GM12878 (cell line): Measurements from ENCODE around the gene SCARB2. TPM values are rescaled to one million over a fixed set of nuclear protein-coding genes. Genes with fewer than 3 reads are reported as not detected.

Experiments used
- CHD1 ChIP-seq: IDR thresholded peaks from 2 replicates; pipeline ENCODE4 v1.6.1; 2012; ENCODE audit warnings: low read depth, low read length, improper control_type of control experiment
- EP300 ChIP-seq, 2 experiments: fragments of 150-350 bp in 1 of 2; IDR thresholded peaks; 2 replicates each; pipeline ENCODE4 v1.6.1; 2011 to 2012; ENCODE audit warnings: low read depth in 2 of 2, low read length in 2 of 2, borderline replicate concordance in 1 of 2, improper control_type of control experiment in 1 of 2, inconsistent platforms in 1 of 2; ENCODE audit not compliant: control insufficient read depth in 1 of 2
- FOS ChIP-seq: IDR thresholded peaks from 3 replicates; pipeline ENCODE4 v1.6.1; 2011; ENCODE audit warnings: borderline replicate concordance; ENCODE audit not compliant: insufficient read length; ENCODE audit errors: extremely low read depth
- KLF5 ChIP-seq: fragments of 450-650 bp; IDR thresholded peaks from 2 replicates; pipeline ENCODE4 v1.6.1; 2014; ENCODE audit warnings: mild to moderate bottlenecking; ENCODE audit not compliant: partially characterized antibody
- MEF2A ChIP-seq: IDR thresholded peaks from 2 replicates; pipeline ENCODE4 v1.6.1; 2011; ENCODE audit warnings: low read depth, mild to moderate bottlenecking, low read length, moderate library complexity; ENCODE audit not compliant: insufficient read depth
- RELB ChIP-seq: fragments of 450-650 bp; IDR thresholded peaks from 2 replicates; pipeline ENCODE4 v1.6.1; 2017; ENCODE audit warnings: low read depth, mild to moderate bottlenecking, moderate library complexity
- SKIL ChIP-seq: fragments of 450-650 bp; IDR thresholded peaks from 2 replicates; pipeline ENCODE4 v1.6.1; 2017; ENCODE audit warnings: mild to moderate bottlenecking, low read depth, inconsistent platforms; ENCODE audit not compliant: poor library complexity, severe bottlenecking
- SREBF2 ChIP-seq: IDR thresholded peaks from 2 replicates; pipeline ENCODE4 v1.6.1; 2012; ENCODE audit warnings: mild to moderate bottlenecking, low read length
- STAT3 ChIP-seq: IDR thresholded peaks from 2 replicates; pipeline ENCODE4 v1.6.1; 2011; ENCODE audit warnings: low read depth, low read length, improper control_type of control experiment
- TAF1 ChIP-seq: IDR thresholded peaks from 2 replicates; pipeline ENCODE4 v1.6.1; 2011; ENCODE audit warnings: mild to moderate bottlenecking, low read depth, low read length, borderline replicate concordance
- YY1 ChIP-seq: IDR thresholded peaks from 2 replicates; pipeline ENCODE4 v1.6.1; 2011; ENCODE audit warnings: low read depth, mild to moderate bottlenecking, low read length
- ZBTB4 ChIP-seq: fragments of 450-650 bp; formaldehyde crosslinking; IDR thresholded peaks from 2 replicates; pipeline ENCODE4 v1.4.0; 2022; ENCODE audit warnings: mild to moderate bottlenecking, moderate library complexity
- ZNF274 ChIP-seq: IDR thresholded peaks from one replicate; pipeline ENCODE4 v1.8.0; 2011; ENCODE audit not compliant: insufficient read length, insufficient read depth
- polyA plus RNA-seq, 11 experiments: library from polyadenylated mRNA; depleted of rRNA in 4 of 11; unstranded in 6 of 11; stranded (reverse) in 5 of 11; fragments of >200 nt; fragmentation: Nextera tagmentation in 4 of 11; fragmentation: Illumina TruSeq in 1 of 11; extraction: Ambion mirVana in 4 of 11; extraction: Trizol in 1 of 11; gene quantifications; 1 replicate in 1 of 11; 2 replicates in 10 of 11; pipeline versions ENCODE4 v1.2.1 to v1.2.3, GENCODE V29; 2011 to 2016; ENCODE audit warnings: inconsistent platforms in 2 of 11, missing spikeins in 2 of 11, low read depth in 1 of 11
- total RNA-seq, 4 experiments: library from RNA; depleted of rRNA in 3 of 4; stranded (reverse); fragments of >200 nt in 3 of 4; fragmentation: Illumina TruSeq in 1 of 4; extraction: Trizol in 1 of 4; gene quantifications; 2 replicates each; pipeline versions ENCODE4 v1.2.1 to v1.2.3, GENCODE V29; 2013 to 2021
- TF ChIP-seq, protein P1 (sequence below): IDR thresholded peaks from 2 replicates; pipeline ENCODE4 v1.6.1; 2012; ENCODE audit warnings: low read depth, low read length, improper control_type of control experiment
- TF ChIP-seq, protein P2 (sequence below): fragments of 450-650 bp; formaldehyde crosslinking; IDR thresholded peaks from 2 replicates; pipeline ENCODE4 v1.5.0; 2022; ENCODE audit warnings: mild to moderate bottlenecking, missing genetic modification characterization
- TF ChIP-seq, protein P3 (sequence below): fragments of 450-650 bp; IDR thresholded peaks from 2 replicates; pipeline ENCODE4 v1.6.1; 2014; ENCODE audit warnings: mild to moderate bottlenecking

Gene SCARB2
- total and polyA plus RNA-seq, 10 of the 15 experiments (the other 5 are each of a cell fraction or from before 2014, with no cell fraction given), result 2.1 to 11.7 (median 9.5) TPM

GRCh38 chr4:76213415-76214176 lies at the start of gene SCARB2 (continued):
- no peak for TF ChIP-seq RELB
- no peak for TF ChIP-seq ZNF274
- no peak for TF ChIP-seq SREBF2
- no peak for TF ChIP-seq CHD1
- no peak for TF ChIP-seq FOS
- no peak for TF ChIP-seq STAT3
- TF ChIP-seq, protein P1, sequence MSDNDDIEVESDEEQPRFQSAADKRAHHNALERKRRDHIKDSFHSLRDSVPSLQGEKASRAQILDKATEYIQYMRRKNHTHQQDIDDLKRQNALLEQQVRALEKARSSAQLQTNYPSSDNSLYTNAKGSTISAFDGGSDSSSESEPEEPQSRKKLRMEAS, result no peak
- TF ChIP-seq EP300 (IDR thresholded peaks at IDR 0.05; ENCODE audit: borderline replicate concordance in 1 of 2, control insufficient read depth in 1 of 2, low read depth in 2 of 2, low read length in 2 of 2), result no peak
- no peak for TF ChIP-seq SKIL
- no peak for TF ChIP-seq ZBTB4
- TF ChIP-seq MEF2A, result no peak
- TF ChIP-seq, protein P2, sequence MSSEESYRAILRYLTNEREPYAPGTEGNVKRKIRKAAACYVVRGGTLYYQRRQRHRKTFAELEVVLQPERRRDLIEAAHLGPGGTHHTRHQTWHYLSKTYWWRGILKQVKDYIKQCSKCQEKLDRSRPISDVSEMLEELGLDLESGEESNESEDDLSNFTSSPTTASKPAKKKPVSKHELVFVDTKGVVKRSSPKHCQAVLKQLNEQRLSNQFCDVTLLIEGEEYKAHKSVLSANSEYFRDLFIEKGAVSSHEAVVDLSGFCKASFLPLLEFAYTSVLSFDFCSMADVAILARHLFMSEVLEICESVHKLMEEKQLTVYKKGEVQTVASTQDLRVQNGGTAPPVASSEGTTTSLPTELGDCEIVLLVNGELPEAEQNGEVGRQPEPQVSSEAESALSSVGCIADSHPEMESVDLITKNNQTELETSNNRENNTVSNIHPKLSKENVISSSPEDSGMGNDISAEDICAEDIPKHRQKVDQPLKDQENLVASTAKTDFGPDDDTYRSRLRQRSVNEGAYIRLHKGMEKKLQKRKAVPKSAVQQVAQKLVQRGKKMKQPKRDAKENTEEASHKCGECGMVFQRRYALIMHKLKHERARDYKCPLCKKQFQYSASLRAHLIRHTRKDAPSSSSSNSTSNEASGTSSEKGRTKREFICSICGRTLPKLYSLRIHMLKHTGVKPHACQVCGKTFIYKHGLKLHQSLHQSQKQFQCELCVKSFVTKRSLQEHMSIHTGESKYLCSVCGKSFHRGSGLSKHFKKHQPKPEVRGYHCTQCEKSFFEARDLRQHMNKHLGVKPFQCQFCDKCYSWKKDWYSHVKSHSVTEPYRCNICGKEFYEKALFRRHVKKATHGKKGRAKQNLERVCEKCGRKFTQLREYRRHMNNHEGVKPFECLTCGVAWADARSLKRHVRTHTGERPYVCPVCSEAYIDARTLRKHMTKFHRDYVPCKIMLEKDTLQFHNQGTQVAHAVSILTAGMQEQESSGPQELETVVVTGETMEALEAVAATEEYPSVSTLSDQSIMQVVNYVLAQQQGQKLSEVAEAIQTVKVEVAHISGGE (CRISPR knock-in tag), result no peak
- TF ChIP-seq, protein P3, sequence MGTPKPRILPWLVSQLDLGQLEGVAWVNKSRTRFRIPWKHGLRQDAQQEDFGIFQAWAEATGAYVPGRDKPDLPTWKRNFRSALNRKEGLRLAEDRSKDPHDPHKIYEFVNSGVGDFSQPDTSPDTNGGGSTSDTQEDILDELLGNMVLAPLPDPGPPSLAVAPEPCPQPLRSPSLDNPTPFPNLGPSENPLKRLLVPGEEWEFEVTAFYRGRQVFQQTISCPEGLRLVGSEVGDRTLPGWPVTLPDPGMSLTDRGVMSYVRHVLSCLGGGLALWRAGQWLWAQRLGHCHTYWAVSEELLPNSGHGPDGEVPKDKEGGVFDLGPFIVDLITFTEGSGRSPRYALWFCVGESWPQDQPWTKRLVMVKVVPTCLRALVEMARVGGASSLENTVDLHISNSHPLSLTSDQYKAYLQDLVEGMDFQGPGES, result no peak
- no peak for TF ChIP-seq YY1
- peak; percentile 43; the same call in 1 of the 2 replicates for TF ChIP-seq TAF1
- peak; percentile 28 for TF ChIP-seq KLF5
